Measurements from ENCODE around the gene MISP. TPM values are rescaled to one million over a fixed set of nuclear protein-coding genes. Genes with fewer than 3 reads are reported as not detected.

The MISP gene
- total and polyA plus RNA-seq, 9 of the 15 experiments (the other 6 are each of a cell fraction or from before 2014, with no cell fraction given) = 0.04 to 0.29 (median 0.05) TPM; not detected in 5

GRCh38 chr19:771332-771785 is 20.4 kb downstream of the MISP start (continued):
- TF ChIP-seq, protein P1, sequence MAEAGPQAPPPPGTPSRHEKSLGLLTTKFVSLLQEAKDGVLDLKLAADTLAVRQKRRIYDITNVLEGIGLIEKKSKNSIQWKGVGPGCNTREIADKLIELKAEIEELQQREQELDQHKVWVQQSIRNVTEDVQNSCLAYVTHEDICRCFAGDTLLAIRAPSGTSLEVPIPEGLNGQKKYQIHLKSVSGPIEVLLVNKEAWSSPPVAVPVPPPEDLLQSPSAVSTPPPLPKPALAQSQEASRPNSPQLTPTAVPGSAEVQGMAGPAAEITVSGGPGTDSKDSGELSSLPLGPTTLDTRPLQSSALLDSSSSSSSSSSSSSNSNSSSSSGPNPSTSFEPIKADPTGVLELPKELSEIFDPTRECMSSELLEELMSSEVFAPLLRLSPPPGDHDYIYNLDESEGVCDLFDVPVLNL (CRISPR knock-in tag; IDR thresholded peaks at IDR 0.05; ENCODE audit: low read depth) = no peak
- TF ChIP-seq SP2 (IDR thresholded peaks at IDR 0.05; ENCODE audit: extremely low read depth, low read depth, low read length, poor library complexity, severe bottlenecking) (no peak), FOXK2 (conservative IDR thresholded peaks at IDR 0.05 in 1 of 2, IDR thresholded peaks at IDR 0.05 in 1 of 2; ENCODE audit: low read depth in 2 of 2) (no peak), HLTF (IDR thresholded peaks at IDR 0.05) (0 out of 2 replicates have a peak, but pooled peaks have one; percentile 10), ZNF165 (CRISPR knock-in tag; IDR thresholded peaks at IDR 0.05; ENCODE audit: borderline replicate concordance) (no peak), CC2D1A (IDR thresholded peaks at IDR 0.05) (peak; percentile 72; the same call in 1 of the 2 replicates), ZC3H11A (IDR thresholded peaks at IDR 0.05; ENCODE audit: low read depth, low read length) (no peak), PCBP2 (IDR thresholded peaks at IDR 0.05; ENCODE audit: low read depth, low read length, poor library complexity, severe bottlenecking) (peak; percentile 91), KLF10 (CRISPR knock-in tag; IDR thresholded peaks at IDR 0.05) (no peak), ZNF695 (CRISPR knock-in tag; IDR thresholded peaks at IDR 0.05) (no peak), KHSRP (IDR thresholded peaks at IDR 0.05) (no peak), WHSC1 (IDR thresholded peaks at IDR 0.05; ENCODE audit: low read length) (no peak), ARID1B (IDR thresholded peaks at IDR 0.05) (peak; percentile 41; the same call in 1 of the 2 replicates)
- TF ChIP-seq, protein P2, sequence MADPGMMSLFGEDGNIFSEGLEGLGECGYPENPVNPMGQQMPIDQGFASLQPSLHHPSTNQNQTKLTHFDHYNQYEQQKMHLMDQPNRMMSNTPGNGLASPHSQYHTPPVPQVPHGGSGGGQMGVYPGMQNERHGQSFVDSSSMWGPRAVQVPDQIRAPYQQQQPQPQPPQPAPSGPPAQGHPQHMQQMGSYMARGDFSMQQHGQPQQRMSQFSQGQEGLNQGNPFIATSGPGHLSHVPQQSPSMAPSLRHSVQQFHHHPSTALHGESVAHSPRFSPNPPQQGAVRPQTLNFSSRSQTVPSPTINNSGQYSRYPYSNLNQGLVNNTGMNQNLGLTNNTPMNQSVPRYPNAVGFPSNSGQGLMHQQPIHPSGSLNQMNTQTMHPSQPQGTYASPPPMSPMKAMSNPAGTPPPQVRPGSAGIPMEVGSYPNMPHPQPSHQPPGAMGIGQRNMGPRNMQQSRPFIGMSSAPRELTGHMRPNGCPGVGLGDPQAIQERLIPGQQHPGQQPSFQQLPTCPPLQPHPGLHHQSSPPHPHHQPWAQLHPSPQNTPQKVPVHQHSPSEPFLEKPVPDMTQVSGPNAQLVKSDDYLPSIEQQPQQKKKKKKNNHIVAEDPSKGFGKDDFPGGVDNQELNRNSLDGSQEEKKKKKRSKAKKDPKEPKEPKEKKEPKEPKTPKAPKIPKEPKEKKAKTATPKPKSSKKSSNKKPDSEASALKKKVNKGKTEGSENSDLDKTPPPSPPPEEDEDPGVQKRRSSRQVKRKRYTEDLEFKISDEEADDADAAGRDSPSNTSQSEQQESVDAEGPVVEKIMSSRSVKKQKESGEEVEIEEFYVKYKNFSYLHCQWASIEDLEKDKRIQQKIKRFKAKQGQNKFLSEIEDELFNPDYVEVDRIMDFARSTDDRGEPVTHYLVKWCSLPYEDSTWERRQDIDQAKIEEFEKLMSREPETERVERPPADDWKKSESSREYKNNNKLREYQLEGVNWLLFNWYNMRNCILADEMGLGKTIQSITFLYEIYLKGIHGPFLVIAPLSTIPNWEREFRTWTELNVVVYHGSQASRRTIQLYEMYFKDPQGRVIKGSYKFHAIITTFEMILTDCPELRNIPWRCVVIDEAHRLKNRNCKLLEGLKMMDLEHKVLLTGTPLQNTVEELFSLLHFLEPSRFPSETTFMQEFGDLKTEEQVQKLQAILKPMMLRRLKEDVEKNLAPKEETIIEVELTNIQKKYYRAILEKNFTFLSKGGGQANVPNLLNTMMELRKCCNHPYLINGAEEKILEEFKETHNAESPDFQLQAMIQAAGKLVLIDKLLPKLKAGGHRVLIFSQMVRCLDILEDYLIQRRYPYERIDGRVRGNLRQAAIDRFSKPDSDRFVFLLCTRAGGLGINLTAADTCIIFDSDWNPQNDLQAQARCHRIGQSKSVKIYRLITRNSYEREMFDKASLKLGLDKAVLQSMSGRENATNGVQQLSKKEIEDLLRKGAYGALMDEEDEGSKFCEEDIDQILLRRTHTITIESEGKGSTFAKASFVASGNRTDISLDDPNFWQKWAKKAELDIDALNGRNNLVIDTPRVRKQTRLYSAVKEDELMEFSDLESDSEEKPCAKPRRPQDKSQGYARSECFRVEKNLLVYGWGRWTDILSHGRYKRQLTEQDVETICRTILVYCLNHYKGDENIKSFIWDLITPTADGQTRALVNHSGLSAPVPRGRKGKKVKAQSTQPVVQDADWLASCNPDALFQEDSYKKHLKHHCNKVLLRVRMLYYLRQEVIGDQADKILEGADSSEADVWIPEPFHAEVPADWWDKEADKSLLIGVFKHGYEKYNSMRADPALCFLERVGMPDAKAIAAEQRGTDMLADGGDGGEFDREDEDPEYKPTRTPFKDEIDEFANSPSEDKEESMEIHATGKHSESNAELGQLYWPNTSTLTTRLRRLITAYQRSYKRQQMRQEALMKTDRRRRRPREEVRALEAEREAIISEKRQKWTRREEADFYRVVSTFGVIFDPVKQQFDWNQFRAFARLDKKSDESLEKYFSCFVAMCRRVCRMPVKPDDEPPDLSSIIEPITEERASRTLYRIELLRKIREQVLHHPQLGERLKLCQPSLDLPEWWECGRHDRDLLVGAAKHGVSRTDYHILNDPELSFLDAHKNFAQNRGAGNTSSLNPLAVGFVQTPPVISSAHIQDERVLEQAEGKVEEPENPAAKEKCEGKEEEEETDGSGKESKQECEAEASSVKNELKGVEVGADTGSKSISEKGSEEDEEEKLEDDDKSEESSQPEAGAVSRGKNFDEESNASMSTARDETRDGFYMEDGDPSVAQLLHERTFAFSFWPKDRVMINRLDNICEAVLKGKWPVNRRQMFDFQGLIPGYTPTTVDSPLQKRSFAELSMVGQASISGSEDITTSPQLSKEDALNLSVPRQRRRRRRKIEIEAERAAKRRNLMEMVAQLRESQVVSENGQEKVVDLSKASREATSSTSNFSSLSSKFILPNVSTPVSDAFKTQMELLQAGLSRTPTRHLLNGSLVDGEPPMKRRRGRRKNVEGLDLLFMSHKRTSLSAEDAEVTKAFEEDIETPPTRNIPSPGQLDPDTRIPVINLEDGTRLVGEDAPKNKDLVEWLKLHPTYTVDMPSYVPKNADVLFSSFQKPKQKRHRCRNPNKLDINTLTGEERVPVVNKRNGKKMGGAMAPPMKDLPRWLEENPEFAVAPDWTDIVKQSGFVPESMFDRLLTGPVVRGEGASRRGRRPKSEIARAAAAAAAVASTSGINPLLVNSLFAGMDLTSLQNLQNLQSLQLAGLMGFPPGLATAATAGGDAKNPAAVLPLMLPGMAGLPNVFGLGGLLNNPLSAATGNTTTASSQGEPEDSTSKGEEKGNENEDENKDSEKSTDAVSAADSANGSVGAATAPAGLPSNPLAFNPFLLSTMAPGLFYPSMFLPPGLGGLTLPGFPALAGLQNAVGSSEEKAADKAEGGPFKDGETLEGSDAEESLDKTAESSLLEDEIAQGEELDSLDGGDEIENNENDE (IDR thresholded peaks at IDR 0.05; ENCODE audit: low read depth, low read length) = no peak
- TF ChIP-seq, protein P3, sequence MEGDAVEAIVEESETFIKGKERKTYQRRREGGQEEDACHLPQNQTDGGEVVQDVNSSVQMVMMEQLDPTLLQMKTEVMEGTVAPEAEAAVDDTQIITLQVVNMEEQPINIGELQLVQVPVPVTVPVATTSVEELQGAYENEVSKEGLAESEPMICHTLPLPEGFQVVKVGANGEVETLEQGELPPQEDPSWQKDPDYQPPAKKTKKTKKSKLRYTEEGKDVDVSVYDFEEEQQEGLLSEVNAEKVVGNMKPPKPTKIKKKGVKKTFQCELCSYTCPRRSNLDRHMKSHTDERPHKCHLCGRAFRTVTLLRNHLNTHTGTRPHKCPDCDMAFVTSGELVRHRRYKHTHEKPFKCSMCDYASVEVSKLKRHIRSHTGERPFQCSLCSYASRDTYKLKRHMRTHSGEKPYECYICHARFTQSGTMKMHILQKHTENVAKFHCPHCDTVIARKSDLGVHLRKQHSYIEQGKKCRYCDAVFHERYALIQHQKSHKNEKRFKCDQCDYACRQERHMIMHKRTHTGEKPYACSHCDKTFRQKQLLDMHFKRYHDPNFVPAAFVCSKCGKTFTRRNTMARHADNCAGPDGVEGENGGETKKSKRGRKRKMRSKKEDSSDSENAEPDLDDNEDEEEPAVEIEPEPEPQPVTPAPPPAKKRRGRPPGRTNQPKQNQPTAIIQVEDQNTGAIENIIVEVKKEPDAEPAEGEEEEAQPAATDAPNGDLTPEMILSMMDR (IDR thresholded peaks at IDR 0.05 in 2 of 3, conservative IDR thresholded peaks at IDR 0.05 in 1 of 3; ENCODE audit: insufficient read depth in 2 of 3, low read depth in 1 of 3, low read length in 3 of 3) = peak; percentile 77 to 84 (median 83)
